SK-N-MC (cell line): ENCODE data around the gene CYBA.

Experiments used
- EZH2 ChIP-seq: fragments of 200-600 bp; sonication (generic); IDR thresholded peaks from one replicate; pipeline ENCODE4 v1.6.1; 2017; ENCODE audit warnings: antibody characterized with exemption
- FOXP2 ChIP-seq: optimal IDR thresholded peaks from 2 replicates; pipeline ENCODE3; 2011; ENCODE audit warnings: mild to moderate bottlenecking, moderate library complexity; ENCODE audit not compliant: insufficient read depth; ENCODE audit errors: extremely low read length, control extremely low read depth
- POLR2AphosphoS5 ChIP-seq: IDR thresholded peaks from 2 replicates; pipeline ENCODE4 v1.6.1; 2012; ENCODE audit warnings: mild to moderate bottlenecking, low read depth, low read length, borderline replicate concordance

DNA sequence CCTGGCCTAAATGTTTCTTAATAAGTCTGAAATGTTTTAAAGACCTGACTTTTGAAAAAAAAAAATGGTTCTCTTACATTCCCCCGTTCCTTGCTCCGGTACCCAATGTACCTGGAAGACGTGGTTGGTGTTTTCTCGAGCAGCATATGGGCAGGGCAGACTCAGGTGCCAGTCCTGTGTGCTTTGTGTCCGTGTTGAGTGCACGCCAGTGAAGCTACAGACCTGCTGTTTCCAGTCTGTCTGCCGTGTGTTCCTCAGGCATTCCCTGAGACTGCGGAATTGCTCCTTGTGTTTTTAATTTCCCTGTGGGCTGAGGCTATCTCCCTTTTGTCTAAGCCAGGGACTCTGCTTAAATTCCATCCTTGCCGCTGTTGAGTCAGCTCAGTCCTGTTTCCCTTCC is 24.2 kb downstream of the CYBA start:
- TF ChIP-seq EZH2: no peak
- no peak for TF ChIP-seq POLR2AphosphoS5
- no peak for TF ChIP-seq FOXP2
